ENCODE measurements around the gene DCLK2.

GRCh38 chr4:150244600-150244999 lies 166.4 kb downstream of the DCLK2 start:
- TF ChIP-seq ZNF384 (IDR thresholded peaks at IDR 0.05), result no peak
- TF ChIP-seq ARNT (IDR thresholded peaks at IDR 0.05), result no peak
- peak; percentile 61; the same call in 1 of the 2 replicates for TF ChIP-seq FOXA1 (IDR thresholded peaks at IDR 0.05)
- no peak for TF ChIP-seq TARDBP (IDR thresholded peaks at IDR 0.05)
- TF ChIP-seq ELF4 (IDR thresholded peaks at IDR 0.05), result no peak
- no peak for TF ChIP-seq CTBP1 (IDR thresholded peaks at IDR 0.05; ENCODE audit: borderline replicate concordance)
- no peak for TF ChIP-seq SP1 (IDR thresholded peaks at IDR 0.05)
- TF ChIP-seq FOXK2 (IDR thresholded peaks at IDR 0.05), result no peak
- TF ChIP-seq PKNOX1 (IDR thresholded peaks at IDR 0.05), result peak; percentile 69
- no peak for TF ChIP-seq NFRKB (IDR thresholded peaks at IDR 0.05)
- TF ChIP-seq BHLHE40 (IDR thresholded peaks at IDR 0.05; ENCODE audit: borderline replicate concordance), result no peak
- no peak for TF ChIP-seq HDGF (IDR thresholded peaks at IDR 0.05; ENCODE audit: borderline replicate concordance)
- no peak for TF ChIP-seq FOXM1 (IDR thresholded peaks at IDR 0.05; ENCODE audit: borderline replicate concordance)
- no peak for TF ChIP-seq SUZ12 (IDR thresholded peaks at IDR 0.05)

Measured in HEK293T (cell line).